Measurements from ENCODE around the gene CASZ1. TPM values are rescaled to one million over a fixed set of nuclear protein-coding genes. Genes with fewer than 3 reads are reported as not detected.
A peak's percentile ranks its signal among the peaks of the same experiment; 100 is the strongest.

CASZ1 gene
- total and polyA plus RNA-seq, 12 donors = 19.5 to 79.8 (median 64.7) TPM

DNA sequence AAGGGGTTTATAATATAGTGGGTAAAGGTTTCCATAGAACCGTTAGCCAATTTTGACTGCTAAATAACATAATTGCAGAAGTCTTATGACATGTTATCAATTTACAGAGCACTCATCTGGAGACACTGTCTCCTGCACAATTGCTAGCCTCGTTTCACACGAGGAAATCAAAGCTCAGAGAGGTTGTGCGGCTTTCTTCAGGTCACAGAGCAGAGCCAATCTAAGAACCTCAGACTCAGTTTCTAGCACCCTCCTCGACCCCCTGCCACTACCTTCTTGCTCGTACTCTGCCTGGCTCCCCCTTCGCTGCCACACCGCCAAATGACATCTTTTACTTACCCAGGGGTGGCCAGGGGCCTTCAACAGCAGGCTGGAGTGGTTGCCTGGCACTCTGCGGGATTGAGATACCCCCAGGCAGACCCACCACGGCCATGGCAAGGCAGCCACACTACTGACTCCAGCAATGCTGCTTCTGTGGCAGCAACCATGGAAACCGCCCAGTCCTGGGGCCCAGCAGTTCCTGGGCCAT lies 16.0 kb upstream of the CASZ1 start:
- no peak overlapping the region for H3K4me3 ChIP-seq
- H3K36me3 ChIP-seq = no peaks in the 10 kb centered on the region
- TF ChIP-seq, protein P1, sequence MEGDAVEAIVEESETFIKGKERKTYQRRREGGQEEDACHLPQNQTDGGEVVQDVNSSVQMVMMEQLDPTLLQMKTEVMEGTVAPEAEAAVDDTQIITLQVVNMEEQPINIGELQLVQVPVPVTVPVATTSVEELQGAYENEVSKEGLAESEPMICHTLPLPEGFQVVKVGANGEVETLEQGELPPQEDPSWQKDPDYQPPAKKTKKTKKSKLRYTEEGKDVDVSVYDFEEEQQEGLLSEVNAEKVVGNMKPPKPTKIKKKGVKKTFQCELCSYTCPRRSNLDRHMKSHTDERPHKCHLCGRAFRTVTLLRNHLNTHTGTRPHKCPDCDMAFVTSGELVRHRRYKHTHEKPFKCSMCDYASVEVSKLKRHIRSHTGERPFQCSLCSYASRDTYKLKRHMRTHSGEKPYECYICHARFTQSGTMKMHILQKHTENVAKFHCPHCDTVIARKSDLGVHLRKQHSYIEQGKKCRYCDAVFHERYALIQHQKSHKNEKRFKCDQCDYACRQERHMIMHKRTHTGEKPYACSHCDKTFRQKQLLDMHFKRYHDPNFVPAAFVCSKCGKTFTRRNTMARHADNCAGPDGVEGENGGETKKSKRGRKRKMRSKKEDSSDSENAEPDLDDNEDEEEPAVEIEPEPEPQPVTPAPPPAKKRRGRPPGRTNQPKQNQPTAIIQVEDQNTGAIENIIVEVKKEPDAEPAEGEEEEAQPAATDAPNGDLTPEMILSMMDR (IDR thresholded peaks at IDR 0.05) = no peak
- H3K4me1 ChIP-seq = no peaks in the 10 kb centered on the region
- H3K9me3 ChIP-seq = no peaks in the 10 kb centered on the region
- DNase-seq = no peak
- intact Hi-C loops (cut with DNase I) = no loop called here
- no peak overlapping the region for H3K27ac ChIP-seq
- H3K27me3 ChIP-seq = peaks cover 0 to 30% (median 14%) of the 10 kb centered on the region in 7 donors
- ATAC-seq = no peak
- WGBS, 2 donors = 87 to 90% methylated on average over 11 of the region's 11 CpGs

DNA sequence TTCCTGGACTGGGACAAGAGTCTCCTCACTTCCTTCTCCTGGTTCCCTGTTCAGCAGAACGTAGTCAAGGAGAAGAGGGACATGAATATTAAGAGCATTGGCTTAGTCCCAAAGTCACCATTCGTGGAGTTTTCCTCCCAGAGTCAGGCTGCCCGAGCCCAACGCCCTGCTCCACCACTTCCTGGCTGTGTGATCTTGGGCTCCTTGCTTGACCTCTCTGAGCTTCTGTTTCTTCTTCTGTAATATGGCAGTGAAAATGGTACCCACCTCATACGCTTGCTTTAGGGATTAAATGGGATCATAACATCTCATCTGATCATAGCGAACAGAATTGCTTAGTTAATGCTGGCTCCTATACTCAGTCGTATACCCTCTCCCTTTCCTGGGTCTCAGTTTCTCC lies 12.0 kb upstream of the CASZ1 start:
- Histone ChIP-seq H3K36me3 (no peaks in the 10 kb centered on the region), H3K4me1 (no peaks in the 10 kb centered on the region), H3K27me3 (peaks cover 0 to 46% (median 21%) of the 10 kb centered on the region in 7 donors), H3K4me3 (no peak overlapping the region), H3K27ac (no peak overlapping the region), H3K9me3 (no peaks in the 10 kb centered on the region)
- DNase-seq (no peak), ATAC-seq (no peak)
- intact Hi-C loops (cut with DNase I) = no loop called here
- 53 to 69% methylated on average over 7 of the region's 7 CpGs for WGBS, 2 donors
- TF ChIP-seq, protein P1 (IDR thresholded peaks at IDR 0.05) = no peak

DNA sequence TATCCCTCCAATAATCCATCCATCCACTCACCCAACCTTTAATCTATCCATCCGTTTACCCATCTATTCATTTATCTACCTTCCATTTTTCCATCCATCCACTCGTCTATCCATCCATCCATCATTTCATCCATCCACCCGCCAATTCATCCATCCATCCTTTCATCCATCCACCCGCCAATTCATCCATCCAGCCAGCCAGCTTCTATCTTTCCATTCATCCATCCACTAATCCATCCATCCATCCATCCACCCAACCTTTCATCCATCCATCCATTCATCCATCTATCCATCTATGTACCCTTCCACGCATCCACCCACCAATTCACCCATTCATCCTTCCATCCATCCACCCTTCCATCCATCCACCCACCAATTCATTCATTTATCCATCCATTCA lies 10.5 kb upstream of the CASZ1 start:
- intact Hi-C loops (cut with DNase I) = no loop called here
- Histone ChIP-seq H3K27ac (no peak overlapping the region), H3K4me3 (no peak overlapping the region), H3K4me1 (no peaks in the 10 kb centered on the region), H3K36me3 (no peaks in the 10 kb centered on the region), H3K27me3 (peaks cover 0 to 46% (median 21%) of the 10 kb centered on the region in 7 donors), H3K9me3 (no peaks in the 10 kb centered on the region)
- DNase-seq (no peak), ATAC-seq (no peak)
- WGBS, 2 donors = 91 to 93% methylated on average over 5 of the region's 5 CpGs
- TF ChIP-seq, protein P1 (IDR thresholded peaks at IDR 0.05) = no peak

DNA sequence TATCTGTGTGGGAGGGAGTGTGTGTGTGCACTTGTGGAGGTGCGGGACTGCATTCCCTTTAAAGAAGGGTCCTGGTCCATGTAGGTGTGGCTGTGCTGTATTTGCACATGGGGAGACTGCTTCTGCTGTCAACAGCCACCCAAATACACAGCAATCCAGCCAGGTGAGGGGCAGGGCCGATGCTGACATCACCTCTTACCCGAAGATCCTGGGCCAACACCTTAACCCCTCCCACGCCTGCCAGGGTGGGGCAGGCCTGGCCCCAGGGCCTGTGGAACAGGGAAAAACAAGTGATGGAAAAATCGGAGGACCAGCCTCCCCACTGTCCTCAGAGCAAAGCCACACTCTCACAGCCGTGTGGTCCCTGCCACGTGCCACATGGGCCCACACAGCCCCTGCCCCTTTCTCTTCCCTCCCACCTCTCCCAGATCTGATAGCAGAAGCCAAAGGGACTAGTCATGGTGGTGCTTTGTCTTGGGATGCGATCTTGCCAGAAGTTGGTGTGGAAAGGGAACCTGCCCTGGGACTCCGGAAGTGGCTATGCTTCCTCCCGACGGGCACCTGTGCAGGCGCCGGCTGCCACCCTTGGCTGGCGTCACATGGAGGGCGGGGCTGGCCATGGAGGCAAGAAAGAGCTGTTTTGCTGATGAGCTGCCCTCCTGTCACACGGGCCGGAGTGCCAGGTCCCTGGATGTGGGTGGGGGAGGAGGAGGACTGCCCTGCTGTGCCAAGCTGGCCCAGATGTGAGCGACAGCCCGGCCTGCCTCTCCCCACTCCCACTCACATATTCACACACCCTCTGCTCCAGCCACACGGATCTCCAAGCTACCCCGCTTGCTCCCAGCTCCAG lies 7.8 kb upstream of the CASZ1 start:
- TF ChIP-seq, protein P1 (IDR thresholded peaks at IDR 0.05) = no peak
- WGBS, 2 donors = 65 to 70% methylated on average over 21 of the region's 21 CpGs
- no peak for DNase-seq
- Histone ChIP-seq H3K4me3 (no peak overlapping the region), H3K36me3 (no peaks in the 10 kb centered on the region), H3K27ac (no peak overlapping the region), H3K27me3 (peaks cover 0 to 46% (median 23%) of the 10 kb centered on the region in 7 donors), H3K9me3 (no peaks in the 10 kb centered on the region), H3K4me1 (no peaks in the 10 kb centered on the region)
- intact Hi-C loops (cut with DNase I) = no loop called here
- peak in 4 of 8 donors; percentile 22 to 53 (median 38) for ATAC-seq
